Tibial nerve (tissue), 4 donors: ENCODE measurements around the gene ABCG1. TPM values are rescaled to one million over a fixed set of nuclear protein-coding genes. Genes with fewer than 3 reads are reported as not detected.
A peak's percentile ranks its signal among the peaks of the same experiment; 100 is the strongest.
"Not testable (repeated sequence)": the region's sequence is repeated elsewhere in the genome, so short reads cannot be mapped to it uniquely, and the experiment has no call there.

Experiments
- DNase-seq, 2 donors: peaks; one replicate each; pipeline ENCODE4 v3.0.0-alpha.2; 2019; ENCODE audit warnings: low spot score in 2 of 2
- H3K27ac ChIP-seq, 4 donors: fragments of 200-600 bp; sonication (generic) in 3 of 4; one replicate each; pipeline ENCODE4 v1.5.1; 2017 to 2019; ENCODE audit warnings: mild to moderate bottlenecking in 1 of 4
- H3K27me3 ChIP-seq, 2 donors: fragments of 200-600 bp; sonication (generic) in 1 of 2; one replicate each; pipeline versions ENCODE4 v1.5.1 to v1.6.0; 2017 to 2019
- H3K36me3 ChIP-seq, 3 donors: fragments of 200-600 bp; sonication (generic); one replicate each; pipeline ENCODE4 v1.5.1; 2018 to 2019
- H3K4me1 ChIP-seq, 4 donors: fragments of 200-600 bp; sonication (generic) in 3 of 4; one replicate each; pipeline ENCODE4 v1.5.1; 2017 to 2019
- H3K4me3 ChIP-seq, 4 donors: fragments of 200-600 bp; sonication (generic) in 3 of 4; one replicate each; pipeline ENCODE4 v1.5.1; 2017 to 2019; ENCODE audit warnings: mild to moderate bottlenecking in 1 of 4, moderate library complexity in 1 of 4
- H3K9me3 ChIP-seq, 4 donors: fragments of 200-600 bp; sonication (generic) in 3 of 4; one replicate each; pipeline ENCODE4 v1.5.1; 2017 to 2019
- EP300 ChIP-seq, 2 donors: sonication (generic); formaldehyde crosslinking; IDR thresholded peaks; one replicate each; pipeline ENCODE4 v1.6.1; 2017; ENCODE audit warnings: antibody characterized with exemption in 2 of 2, mild to moderate bottlenecking in 1 of 2
- POLR2A ChIP-seq, 2 donors: fragments of 450-650 bp; IDR thresholded peaks; one replicate each; pipeline ENCODE4 v1.6.1; 2017; ENCODE audit warnings: antibody characterized with exemption in 2 of 2, mild to moderate bottlenecking in 2 of 2, moderate library complexity in 2 of 2
- WGBS, 2 donors: methylation state at CpG; one replicate each; pipeline ENCODE4 v1.1.5; 2018; 5-methylcytosine and 5-hydroxymethylcytosine counted together
- total RNA-seq, 4 donors: library from RNA; depleted of rRNA; stranded (reverse); fragments of >200 nt; gene quantifications; one replicate each; pipeline ENCODE4 v1.1.0, GENCODE V29; 2016
- TF ChIP-seq, protein P1 (sequence below), 5 experiments: fragments of 200-600 bp in 3 of 5; fragments of 450-650 bp in 2 of 5; sonication (generic) in 3 of 5; IDR thresholded peaks; one replicate each; pipeline ENCODE4 v1.5.1; 2016 to 2019; ENCODE audit warnings: antibody characterized with exemption in 5 of 5, mild to moderate bottlenecking in 3 of 5, moderate library complexity in 2 of 5

Gene ABCG1
- total RNA-seq, 4 donors from 2014 or later, result 10.5 to 32.8 (median 18.6) TPM

DNA sequence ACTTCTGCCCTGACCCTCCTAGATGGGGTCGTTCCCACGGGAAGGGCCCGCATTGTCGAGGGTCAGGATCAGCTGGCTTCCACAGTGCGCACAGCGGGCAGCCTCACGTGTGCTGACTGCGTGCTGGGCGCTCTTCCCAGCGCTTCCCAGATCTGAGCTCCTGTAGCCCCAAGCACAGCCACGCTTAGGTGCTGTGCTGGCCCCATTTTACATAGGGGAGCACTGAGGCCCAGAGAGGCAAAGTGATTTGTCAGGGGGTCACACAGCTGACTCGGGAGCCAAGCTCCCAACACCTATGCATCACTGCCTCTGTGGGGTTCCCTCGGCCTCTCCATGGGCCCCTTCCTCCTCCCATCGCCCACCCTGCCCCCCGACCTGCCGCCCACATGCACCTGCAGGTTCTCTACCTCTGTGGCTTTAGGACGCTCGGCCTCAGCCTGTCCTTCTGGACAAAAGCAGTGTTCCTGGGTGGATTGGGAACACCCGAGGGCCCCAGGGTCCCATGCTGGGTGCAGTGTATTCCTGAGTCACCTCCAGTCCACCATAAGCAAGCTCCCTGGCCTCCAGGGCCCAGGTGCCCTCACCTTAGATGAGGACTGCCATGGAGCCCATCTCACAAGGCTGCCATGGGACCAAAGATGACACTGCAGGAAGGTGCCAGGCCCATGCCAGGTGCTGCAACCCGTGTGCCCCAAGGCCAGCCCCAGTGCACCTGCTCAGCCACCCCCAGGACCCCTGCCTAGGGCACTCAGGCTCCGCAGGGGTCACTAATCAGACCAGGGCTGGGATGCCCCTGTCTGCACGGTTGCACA, 73.0 kb downstream of the ABCG1 start:
- TF ChIP-seq EP300 (IDR thresholded peaks at IDR 0.05) (no peak), POLR2A (IDR thresholded peaks at IDR 0.05) (no peak)
- TF ChIP-seq, protein P1, sequence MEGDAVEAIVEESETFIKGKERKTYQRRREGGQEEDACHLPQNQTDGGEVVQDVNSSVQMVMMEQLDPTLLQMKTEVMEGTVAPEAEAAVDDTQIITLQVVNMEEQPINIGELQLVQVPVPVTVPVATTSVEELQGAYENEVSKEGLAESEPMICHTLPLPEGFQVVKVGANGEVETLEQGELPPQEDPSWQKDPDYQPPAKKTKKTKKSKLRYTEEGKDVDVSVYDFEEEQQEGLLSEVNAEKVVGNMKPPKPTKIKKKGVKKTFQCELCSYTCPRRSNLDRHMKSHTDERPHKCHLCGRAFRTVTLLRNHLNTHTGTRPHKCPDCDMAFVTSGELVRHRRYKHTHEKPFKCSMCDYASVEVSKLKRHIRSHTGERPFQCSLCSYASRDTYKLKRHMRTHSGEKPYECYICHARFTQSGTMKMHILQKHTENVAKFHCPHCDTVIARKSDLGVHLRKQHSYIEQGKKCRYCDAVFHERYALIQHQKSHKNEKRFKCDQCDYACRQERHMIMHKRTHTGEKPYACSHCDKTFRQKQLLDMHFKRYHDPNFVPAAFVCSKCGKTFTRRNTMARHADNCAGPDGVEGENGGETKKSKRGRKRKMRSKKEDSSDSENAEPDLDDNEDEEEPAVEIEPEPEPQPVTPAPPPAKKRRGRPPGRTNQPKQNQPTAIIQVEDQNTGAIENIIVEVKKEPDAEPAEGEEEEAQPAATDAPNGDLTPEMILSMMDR (IDR thresholded peaks at IDR 0.05), result no peak
- DNase-seq, result no peak
- H3K4me1 ChIP-seq, result no peaks in the 10 kb centered on the region
- peak overlapping the region in 1 of 4 donors; percentile 11 for H3K27ac ChIP-seq
- peaks cover 0 to 48% (median 0%) of the 10 kb centered on the region in 3 donors for H3K36me3 ChIP-seq
- no peaks in the 10 kb centered on the region for H3K27me3 ChIP-seq
- H3K4me3 ChIP-seq, result no peak overlapping the region
- peaks cover 0 to 4% (median 0%) of the 10 kb centered on the region in 4 donors for H3K9me3 ChIP-seq
- 89 to 91% methylated on average over 19 to 22 of the region's 22 CpGs for WGBS, 2 donors

DNA sequence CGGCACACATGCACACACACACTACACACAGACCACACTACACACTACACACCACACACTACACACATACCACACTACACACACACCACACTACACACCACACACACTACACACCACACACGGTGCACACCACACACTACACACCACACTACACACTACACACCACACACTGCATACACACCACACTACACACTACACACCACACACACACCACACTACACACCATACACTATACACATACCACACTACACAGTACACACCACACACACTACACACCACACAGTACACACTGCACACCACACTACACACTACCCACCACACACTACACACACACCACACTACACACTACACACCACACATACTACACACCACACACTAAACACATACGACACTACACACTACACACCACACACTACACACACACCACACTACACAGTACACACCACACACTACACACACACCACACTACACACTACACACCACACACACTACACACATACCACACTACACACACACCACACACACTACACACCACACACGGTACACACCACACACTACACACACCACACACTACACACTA, 73.7 kb downstream of the ABCG1 start:
- H3K4me1 ChIP-seq, H3K9me3 ChIP-seq, DNase-seq, H3K27me3 ChIP-seq, H3K4me3 ChIP-seq: not testable (repeated sequence)
- WGBS, 2 donors, result 87 to 94% methylated on average over 3 to 4 of the region's 4 CpGs
- peaks cover 0 to 43% (median 0%) of the 10 kb centered on the region in 3 donors for H3K36me3 ChIP-seq
- H3K27ac ChIP-seq, result peak overlapping the region in 1 of 4 donors; percentile 11

DNA sequence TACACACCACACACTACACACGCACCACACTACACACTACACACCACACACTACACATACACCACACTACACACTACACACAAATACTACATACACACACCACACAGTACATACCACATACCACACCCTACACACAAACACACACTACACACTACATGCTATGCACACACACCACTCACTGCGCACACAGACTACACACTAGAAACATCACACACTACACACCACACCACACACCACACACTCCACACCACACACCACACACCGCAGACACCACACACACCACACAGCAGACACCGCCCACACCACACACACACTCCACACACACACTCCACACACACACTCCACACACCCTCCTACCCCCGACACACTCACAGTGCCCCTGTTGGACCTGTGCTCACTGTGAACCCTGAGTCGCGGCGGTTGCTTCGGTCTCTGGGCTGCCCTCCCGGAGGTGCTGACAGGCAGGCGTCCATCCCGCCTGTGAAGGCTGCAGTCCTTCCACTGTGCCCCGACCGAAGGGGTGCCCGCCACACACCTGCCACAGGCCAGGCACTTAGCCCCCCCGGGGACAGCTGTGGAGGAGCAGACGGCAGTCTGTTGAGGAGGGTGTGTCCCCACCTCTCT, 74.8 kb downstream of the ABCG1 start:
- no peak for DNase-seq
- no peaks in the 10 kb centered on the region for H3K4me1 ChIP-seq
- H3K9me3 ChIP-seq, result no peaks in the 10 kb centered on the region
- whole genome bisulfite sequencing, 2 donors, result 90 to 96% methylated on average over 17 of the region's 17 CpGs
- H3K36me3 ChIP-seq, result peaks cover 0 to 32% (median 0%) of the 10 kb centered on the region in 3 donors
- TF ChIP-seq EP300 (IDR thresholded peaks at IDR 0.05) (no peak), POLR2A (IDR thresholded peaks at IDR 0.05) (no peak)
- TF ChIP-seq, protein P1 (IDR thresholded peaks at IDR 0.05), result no peak
- no peak overlapping the region for H3K4me3 ChIP-seq
- peak overlapping the region in 2 of 4 donors; percentile 50 to 79 for H3K27ac ChIP-seq
- no peaks in the 10 kb centered on the region for H3K27me3 ChIP-seq

DNA sequence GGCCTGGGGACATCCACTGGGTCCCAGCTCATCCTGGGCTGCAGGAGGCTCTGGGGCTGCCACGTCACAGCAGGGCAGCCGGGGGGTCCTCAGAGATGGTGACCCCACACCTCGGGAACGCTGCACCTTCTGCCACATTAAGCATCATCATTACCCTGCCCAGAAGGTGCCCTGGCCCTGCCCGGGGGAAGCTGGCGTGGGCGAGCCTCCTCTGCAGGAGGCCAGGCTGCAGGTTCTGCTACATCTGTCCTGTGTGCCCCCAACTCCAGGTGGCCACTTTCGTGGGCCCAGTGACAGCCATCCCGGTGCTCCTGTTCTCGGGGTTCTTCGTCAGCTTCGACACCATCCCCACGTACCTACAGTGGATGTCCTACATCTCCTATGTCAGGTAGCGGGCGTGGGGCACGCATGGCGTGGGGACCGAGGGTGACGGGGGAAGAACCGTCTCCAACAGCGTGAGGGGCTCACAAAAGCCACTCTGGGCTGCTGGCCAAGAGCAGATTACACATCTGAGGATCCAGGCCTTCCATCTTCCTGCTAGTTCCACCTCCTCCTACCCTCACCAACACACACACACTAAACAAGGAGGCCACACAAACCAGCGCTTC, 75.4 kb downstream of the ABCG1 start:
- WGBS, 2 donors, result 90 to 91% methylated on average over 22 of the region's 22 CpGs
- H3K36me3 ChIP-seq, result peaks cover 0 to 26% (median 0%) of the 10 kb centered on the region in 3 donors
- H3K27ac ChIP-seq, result peak overlapping the region in 2 of 4 donors; percentile 50 to 79
- no peaks in the 10 kb centered on the region for H3K27me3 ChIP-seq
- peaks cover 0 to 4% (median 0%) of the 10 kb centered on the region in 4 donors for H3K4me1 ChIP-seq
- DNase-seq, result no peak
- no peak for TF ChIP-seq POLR2A (IDR thresholded peaks at IDR 0.05)
- TF ChIP-seq, protein P1 (IDR thresholded peaks at IDR 0.05), result no peak
- no peak for TF ChIP-seq EP300 (IDR thresholded peaks at IDR 0.05)
- H3K4me3 ChIP-seq, result no peak overlapping the region
- H3K9me3 ChIP-seq, result no peaks in the 10 kb centered on the region

DNA sequence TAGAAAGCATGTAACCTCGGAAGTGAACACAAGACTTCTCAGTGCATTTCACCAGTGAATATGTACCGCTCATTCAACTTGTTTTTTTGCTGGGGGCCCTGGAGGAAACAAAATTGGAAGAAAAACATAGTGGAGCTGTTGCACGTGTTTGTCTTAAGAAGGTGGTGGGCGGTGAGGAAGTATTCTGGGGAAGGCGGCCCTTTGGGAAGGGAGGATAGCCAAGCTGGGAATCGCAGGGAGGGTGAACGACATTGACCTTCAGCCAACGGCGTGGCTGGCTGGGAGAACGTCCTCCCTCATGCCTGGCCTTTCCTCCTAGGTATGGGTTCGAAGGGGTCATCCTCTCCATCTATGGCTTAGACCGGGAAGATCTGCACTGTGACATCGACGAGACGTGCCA, 76.9 kb downstream of the ABCG1 start:
- Histone ChIP-seq H3K36me3 (peaks cover 0 to 20% (median 0%) of the 10 kb centered on the region in 3 donors), H3K4me1 (peaks cover 0 to 8% (median 0%) of the 10 kb centered on the region in 4 donors), H3K4me3 (no peak overlapping the region), H3K9me3 (no peaks in the 10 kb centered on the region), H3K27me3 (no peaks in the 10 kb centered on the region), H3K27ac (peak overlapping the region in 3 of 4 donors; percentile 48 to 82 (median 74))
- WGBS, 2 donors, result 44 to 50% methylated on average over 14 to 15 of the region's 15 CpGs
- DNase-seq, result no peak
- TF ChIP-seq EP300 (IDR thresholded peaks at IDR 0.05), result peak in 1 of 2 donors; percentile 72
- TF ChIP-seq POLR2A (IDR thresholded peaks at IDR 0.05), result no peak
